H9 (cell line): ENCODE measurements around the gene DDI2. TPM values are rescaled to one million over a fixed set of nuclear protein-coding genes. Genes with fewer than 3 reads are reported as not detected.
A peak's percentile ranks its signal among the peaks of the same experiment; 100 is the strongest.

Source experiments
- DNase-seq: peaks from one replicate; pipeline ENCODE4 v3.0.0-alpha.2; 2017
- H2AFZ ChIP-seq: one replicate; pipeline ENCODE4 v1.6.1; 2013; ENCODE audit warnings: mild to moderate bottlenecking, low read length, control low read depth, moderate library complexity
- H2AK5ac ChIP-seq: 2 replicates; pipeline ENCODE4 v1.6.1; 2013; ENCODE audit warnings: low read length, control low read depth, mixed read lengths; ENCODE audit not compliant: insufficient read length
- H2BK120ac ChIP-seq: one replicate; pipeline ENCODE4 v1.6.1; 2013; ENCODE audit warnings: low read depth, mild to moderate bottlenecking, low read length, control low read depth, inconsistent platforms; ENCODE audit not compliant: poor library complexity, severe bottlenecking
- H2BK12ac ChIP-seq: 2 replicates; pipeline ENCODE4 v1.6.1; 2013; ENCODE audit warnings: low read length, control low read depth, mixed read lengths, low read depth; ENCODE audit not compliant: insufficient read length
- H2BK15ac ChIP-seq: 2 replicates; pipeline ENCODE4 v1.6.1; 2013; ENCODE audit warnings: low read depth, low read length, control low read depth
- H2BK20ac ChIP-seq: one replicate; pipeline ENCODE4 v1.6.1; 2013; ENCODE audit warnings: low read depth, mild to moderate bottlenecking, low read length, control low read depth, inconsistent platforms; ENCODE audit not compliant: poor library complexity, severe bottlenecking
- H2BK5ac ChIP-seq: 2 replicates; pipeline ENCODE4 v1.6.1; 2013; ENCODE audit warnings: low read length, control low read depth, mixed read lengths; ENCODE audit not compliant: insufficient read length
- H3K14ac ChIP-seq: 2 replicates; pipeline ENCODE4 v1.6.1; 2013; ENCODE audit warnings: low read length, control low read depth; ENCODE audit not compliant: insufficient read depth
- H3K18ac ChIP-seq: 2 replicates; pipeline ENCODE4 v1.6.1; 2013; ENCODE audit warnings: low read depth, mild to moderate bottlenecking, mixed read lengths, low read length, control low read depth; ENCODE audit not compliant: insufficient read length
- H3K23ac ChIP-seq: 2 replicates; pipeline ENCODE4 v1.6.1; 2013; ENCODE audit warnings: low read length, control low read depth, mixed read lengths, low read depth; ENCODE audit not compliant: insufficient read length
- H3K23me2 ChIP-seq: 2 replicates; pipeline ENCODE4 v1.6.1; 2013; ENCODE audit warnings: low read depth, mild to moderate bottlenecking, mixed read lengths, low read length, control low read depth; ENCODE audit not compliant: insufficient read length, poor library complexity, severe bottlenecking
- H3K27ac ChIP-seq: 2 replicates; pipeline ENCODE4 v1.5.1; 2013; ENCODE audit warnings: low read length, control low read depth, mixed read lengths, low read depth; ENCODE audit not compliant: insufficient read length
- H3K27me3 ChIP-seq: 2 replicates; pipeline ENCODE4 v1.6.1; 2013; ENCODE audit warnings: low read length, control low read depth, inconsistent platforms; ENCODE audit not compliant: insufficient read depth
- H3K4ac ChIP-seq: 2 replicates; pipeline ENCODE4 v1.6.1; 2013; ENCODE audit warnings: low read depth, mild to moderate bottlenecking, control low read depth, inconsistent platforms, low read length, moderate library complexity
- H3K4me1 ChIP-seq: 2 replicates; pipeline ENCODE4 v1.6.1; 2013; ENCODE audit warnings: low read length, control low read depth, inconsistent platforms; ENCODE audit not compliant: insufficient read depth
- H3K4me2 ChIP-seq: 2 replicates; pipeline ENCODE4 v1.6.1; 2013; ENCODE audit warnings: low read length, control low read depth, mixed read lengths; ENCODE audit not compliant: insufficient read length, insufficient read depth
- H3K56ac ChIP-seq: 2 replicates; pipeline ENCODE4 v1.6.1; 2013; ENCODE audit warnings: low read depth, mild to moderate bottlenecking, mixed read lengths, low read length, control low read depth; ENCODE audit not compliant: insufficient read length
- H3K79me1 ChIP-seq: 2 replicates; pipeline ENCODE4 v1.6.1; 2013; ENCODE audit warnings: low read depth, mild to moderate bottlenecking, moderate library complexity, low read length, control low read depth, inconsistent platforms; ENCODE audit not compliant: insufficient read depth, poor library complexity, severe bottlenecking
- H3K79me2 ChIP-seq: 2 replicates; pipeline ENCODE4 v1.6.1; 2013; ENCODE audit warnings: low read length, control low read depth, inconsistent platforms; ENCODE audit not compliant: insufficient read depth
- H3K9ac ChIP-seq: 2 replicates; pipeline ENCODE4 v1.6.1; 2013; ENCODE audit warnings: low read length, control low read depth, mixed read lengths; ENCODE audit not compliant: insufficient read length; ENCODE audit errors: extremely low read depth
- H3K9me3 ChIP-seq: one replicate; pipeline ENCODE4 v1.6.1; 2013; ENCODE audit warnings: low read depth, low read length, inconsistent platforms; ENCODE audit not compliant: control insufficient read depth
- H3T11ph ChIP-seq: one replicate; pipeline ENCODE4 v1.6.1; 2013; ENCODE audit warnings: mild to moderate bottlenecking, low read length, control low read depth, inconsistent platforms
- H4K20me1 ChIP-seq: one replicate; pipeline ENCODE4 v1.6.1; 2013; ENCODE audit not compliant: control insufficient read depth, insufficient read length, insufficient read depth
- H4K5ac ChIP-seq: 2 replicates; pipeline ENCODE4 v1.6.1; 2013; ENCODE audit warnings: low read depth, mild to moderate bottlenecking, mixed read lengths, low read length, control low read depth; ENCODE audit not compliant: insufficient read length
- H4K8ac ChIP-seq: replicated peaks from 2 replicates; pipeline ENCODE4 v1.6.1; 2013; ENCODE audit warnings: low read length, control low read depth, mixed read lengths, low read depth; ENCODE audit not compliant: insufficient read length
- H4K91ac ChIP-seq: 2 replicates; pipeline ENCODE4 v1.6.1; 2013; ENCODE audit warnings: low read depth, mild to moderate bottlenecking, moderate library complexity, mixed read lengths, low read length, control low read depth; ENCODE audit not compliant: insufficient read length
- H3K27ac Mint-ChIP-seq, 3 experiments: 2 replicates in 2 of 3; 3 replicates in 1 of 3; pipeline ENCODE4 v1.8.0; 2020 to 2021; ENCODE audit warnings: mixed read lengths in 3 of 3, mild to moderate bottlenecking in 1 of 3, moderate library complexity in 1 of 3
- H3K27me3 Mint-ChIP-seq: 2 replicates; pipeline ENCODE4 v1.8.0; 2021; ENCODE audit warnings: low read depth, mild to moderate bottlenecking, moderate library complexity, mixed read lengths
- H3K36me3 Mint-ChIP-seq, 3 experiments: 2 replicates in 2 of 3; 3 replicates in 1 of 3; pipeline ENCODE4 v1.8.0; 2020 to 2021; ENCODE audit warnings: low read depth in 3 of 3, mixed read lengths in 3 of 3; ENCODE audit not compliant: insufficient read depth in 1 of 3
- H3K4me1 Mint-ChIP-seq, 2 experiments: 2 replicates each; pipeline ENCODE4 v1.8.0; 2020; ENCODE audit warnings: mixed read lengths in 2 of 2
- H3K4me3 Mint-ChIP-seq, 2 experiments: 2 replicates in 1 of 2; 3 replicates in 1 of 2; pipeline ENCODE4 v1.8.0; 2020 to 2021; ENCODE audit warnings: mild to moderate bottlenecking in 2 of 2, mixed read lengths in 2 of 2, moderate library complexity in 1 of 2
- H3K9me3 Mint-ChIP-seq, 2 experiments: 2 replicates in 1 of 2; 3 replicates in 1 of 2; pipeline ENCODE4 v1.8.0; 2020; ENCODE audit warnings: mild to moderate bottlenecking in 2 of 2, mixed read lengths in 2 of 2, moderate library complexity in 1 of 2
- WGBS: extraction: QIAGEN DNeasy Blood & Tissue Kit; methylation state at CpG from one replicate; pipeline ENCODE4 v1.1.7; 2013; ENCODE audit warnings: missing lambda C conversion rate, low lambda C conversion rate, mixed read lengths; ENCODE audit not compliant: insufficient read length; ENCODE audit errors: extremely low coverage; 5-methylcytosine and 5-hydroxymethylcytosine counted together
- total RNA-seq: library from RNA; stranded (reverse); gene quantifications from 2 replicates; pipeline ENCODE4 v1.2.1, GENCODE V29; 2021
- TF ChIP-seq, protein P1 (sequence below): fragments of 200-600 bp; sonication (generic); conservative IDR thresholded peaks from 3 replicates; pipeline ENCODE4 v1.8.0; 2021; ENCODE audit warnings: antibody characterized with exemption, mild to moderate bottlenecking

The DDI2 gene
- total RNA-seq, 1 experiment from 2014 or later: 45.0 TPM

DNA sequence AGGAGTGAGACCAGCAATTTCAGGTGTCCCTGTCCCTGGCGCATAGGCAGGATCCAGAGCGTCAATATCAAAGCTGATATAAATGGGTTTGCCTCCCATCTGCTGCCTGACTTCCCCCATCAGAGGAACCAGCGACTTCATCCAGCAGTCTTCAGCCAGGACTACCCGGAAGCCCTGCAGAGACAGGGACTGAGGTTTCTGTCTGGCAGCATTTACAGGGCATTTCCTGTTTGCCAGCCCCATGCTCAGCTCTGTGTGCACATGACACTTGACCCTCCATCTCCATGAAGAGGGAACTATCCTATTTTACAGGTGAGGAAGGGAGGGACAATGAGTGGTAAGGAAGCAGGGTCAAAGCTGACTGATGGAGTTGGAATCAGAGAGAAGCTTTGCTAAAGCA is 39.6 kb upstream of the DDI2 start:
- Histone ChIP-seq H3K79me1 (no peaks in the 10 kb centered on the region), H3K9ac (no peak overlapping the region), H2BK12ac (no peak overlapping the region), H3K23me2 (no peaks in the 10 kb centered on the region), H3K23ac (no peak overlapping the region), H3K18ac (no peak overlapping the region), H3K4me2 (no peak overlapping the region), H4K5ac (no peak overlapping the region), H3K4ac (no peak overlapping the region), H3K4me1 (no peaks in the 10 kb centered on the region), H3K27me3 (no peaks in the 10 kb centered on the region), H3K56ac (no peak overlapping the region), H2AK5ac (no peak overlapping the region), H4K91ac (no peak overlapping the region), H3K79me2 (no peaks in the 10 kb centered on the region), H2BK15ac (no peak overlapping the region), H4K20me1 (no peaks in the 10 kb centered on the region), H2BK5ac (no peak overlapping the region), H3K27ac (no peak overlapping the region), H3K14ac (no peak overlapping the region), H2BK120ac (no peak overlapping the region), H4K8ac (no peak overlapping the region), H3K9me3 (no peaks in the 10 kb centered on the region), H2AFZ (no peak overlapping the region), H3T11ph (no peak overlapping the region), H2BK20ac (no peak overlapping the region)
- no CpG with 5 or more reads among the region's 4 CpGs for WGBS
- Mint-ChIP-seq H3K9me3 (no peaks in the 10 kb centered on the region), H3K27ac (peak overlapping the region in 1 of 3 experiments; percentile 85; a peak in 2 of 7 replicates), H3K4me3 (no peak overlapping the region), H3K4me1 (peaks cover 12 to 14% of the 10 kb centered on the region in 2 experiments), H3K27me3 (no peaks in the 10 kb centered on the region), H3K36me3 (no peaks in the 10 kb centered on the region)
- DNase-seq: no peak
- TF ChIP-seq, protein P1, sequence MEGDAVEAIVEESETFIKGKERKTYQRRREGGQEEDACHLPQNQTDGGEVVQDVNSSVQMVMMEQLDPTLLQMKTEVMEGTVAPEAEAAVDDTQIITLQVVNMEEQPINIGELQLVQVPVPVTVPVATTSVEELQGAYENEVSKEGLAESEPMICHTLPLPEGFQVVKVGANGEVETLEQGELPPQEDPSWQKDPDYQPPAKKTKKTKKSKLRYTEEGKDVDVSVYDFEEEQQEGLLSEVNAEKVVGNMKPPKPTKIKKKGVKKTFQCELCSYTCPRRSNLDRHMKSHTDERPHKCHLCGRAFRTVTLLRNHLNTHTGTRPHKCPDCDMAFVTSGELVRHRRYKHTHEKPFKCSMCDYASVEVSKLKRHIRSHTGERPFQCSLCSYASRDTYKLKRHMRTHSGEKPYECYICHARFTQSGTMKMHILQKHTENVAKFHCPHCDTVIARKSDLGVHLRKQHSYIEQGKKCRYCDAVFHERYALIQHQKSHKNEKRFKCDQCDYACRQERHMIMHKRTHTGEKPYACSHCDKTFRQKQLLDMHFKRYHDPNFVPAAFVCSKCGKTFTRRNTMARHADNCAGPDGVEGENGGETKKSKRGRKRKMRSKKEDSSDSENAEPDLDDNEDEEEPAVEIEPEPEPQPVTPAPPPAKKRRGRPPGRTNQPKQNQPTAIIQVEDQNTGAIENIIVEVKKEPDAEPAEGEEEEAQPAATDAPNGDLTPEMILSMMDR: no peak
